GM12865 (cell line): Measurements from ENCODE around the gene TRIM71.

Source experiments
- DNase-seq: peaks from one replicate; pipeline ENCODE4 v3.0.0; 2010; ENCODE audit warnings: low read depth
- H3K4me3 ChIP-seq: 2 replicates; pipeline ENCODE4 v1.5.1; 2011; ENCODE audit warnings: mild to moderate bottlenecking, low read depth, low read length, control low read depth
- CTCF ChIP-seq: IDR thresholded peaks from 2 replicates; pipeline ENCODE4 v1.5.1; 2011; ENCODE audit warnings: low read length, control low read depth, low read depth, inconsistent platforms; ENCODE audit not compliant: insufficient read depth; ENCODE audit errors: missing control alignments

Gene TRIM71

GRCh38 chr3:32831062-32831461, 13.3 kb downstream of the TRIM71 start:
- TF ChIP-seq CTCF, result no peak
- no peak for DNase-seq
- no peak overlapping the region for H3K4me3 ChIP-seq

- no peak for DNase-seq
- TF ChIP-seq CTCF, result no peak
- no peak overlapping the region for H3K4me3 ChIP-seq
Measured at GRCh38 chr3:32831791-32832190, 14.0 kb downstream of the TRIM71 start.

- DNase-seq, result no peak
- no peak overlapping the region for H3K4me3 ChIP-seq
- no peak for TF ChIP-seq CTCF
Measured at GRCh38 chr3:32832193-32832592, 14.4 kb downstream of the TRIM71 start.

- DNase-seq, result no peak
- H3K4me3 ChIP-seq, result no peak overlapping the region
- no peak for TF ChIP-seq CTCF
Measured at GRCh38 chr3:32835049-32835371, 17.2 kb downstream of the TRIM71 start.

GRCh38 chr3:32835961-32836360, 18.2 kb downstream of the TRIM71 start:
- H3K4me3 ChIP-seq, result no peak overlapping the region

GRCh38 chr3:32836601-32837000, 18.8 kb downstream of the TRIM71 start:
- no peak for TF ChIP-seq CTCF
- no peak for DNase-seq
- H3K4me3 ChIP-seq, result no peak overlapping the region

More at GRCh38 chr3:32835961-32836360, 18.2 kb downstream of the TRIM71 start:
- TF ChIP-seq CTCF, result no peak
- DNase-seq, result no peak

- H3K4me3 ChIP-seq, result no peak overlapping the region
- TF ChIP-seq CTCF, result no peak
- DNase-seq, result no peak
Measured at GRCh38 chr3:32837366-32837765, 19.6 kb downstream of the TRIM71 start.
